ENCODE results near the gene INPP5J. TPM values are rescaled to one million over a fixed set of nuclear protein-coding genes. Genes with fewer than 3 reads are reported as not detected.
A peak's percentile ranks its signal among the peaks of the same experiment; 100 is the strongest.

The INPP5J gene
- total RNA-seq, 2 donors from 2014 or later = 0.29 to 0.37 TPM

GRCh38 chr22:31082606-31083376, 40.0 kb upstream of the INPP5J start:
- Mint-ChIP-seq H3K27me3 (ENCODE audit: low read depth) (no peaks in the 10 kb centered on the region), H3K27ac (no peak overlapping the region), H3K4me3 (peak overlapping the region; percentile 89 to 96), H3K9me3 (no peaks in the 10 kb centered on the region), H3K4me1 (ENCODE audit: low read depth) (peaks cover 33% of the 10 kb centered on the region), H3K36me3 (ENCODE audit: insufficient read depth in 2 of 2) (no peaks in the 10 kb centered on the region)
- ATAC-seq (replicated peaks in 1 of 2) (peak in 1 of 2 donors; percentile 10), DNase-seq (peak; percentile 68 to 81)

- Mint-ChIP-seq H3K36me3 (ENCODE audit: insufficient read depth in 2 of 2) (no peaks in the 10 kb centered on the region), H3K9me3 (no peaks in the 10 kb centered on the region), H3K27ac (no peak overlapping the region)
Measured at GRCh38 chr22:31083377-31083768, 39.4 kb upstream of the INPP5J start.

GRCh38 chr22:31083923-31084810, 38.6 kb upstream of the INPP5J start:
- Mint-ChIP-seq H3K4me1 (ENCODE audit: low read depth) (peaks cover 33% of the 10 kb centered on the region), H3K9me3 (no peaks in the 10 kb centered on the region), H3K4me3 (peak overlapping the region; percentile 89 to 96), H3K27ac (peak overlapping the region; percentile 71), H3K27me3 (ENCODE audit: low read depth) (no peaks in the 10 kb centered on the region), H3K36me3 (ENCODE audit: insufficient read depth in 2 of 2) (no peaks in the 10 kb centered on the region)
- DNase-seq = peak in 1 of 2 donors; percentile 23
- peak in 1 of 2 donors; percentile 12 for ATAC-seq (replicated peaks in 1 of 2)

More at GRCh38 chr22:31083377-31083768, 39.4 kb upstream of the INPP5J start:
- Mint-ChIP-seq H3K27me3 (ENCODE audit: low read depth) (no peaks in the 10 kb centered on the region), H3K4me3 (peak overlapping the region; percentile 89 to 96), H3K4me1 (ENCODE audit: low read depth) (peaks cover 33% of the 10 kb centered on the region)
- DNase-seq (no peak), ATAC-seq (replicated peaks in 1 of 2) (no peak)

GRCh38 chr22:31084811-31085492, 37.8 kb upstream of the INPP5J start:
- H3K36me3 Mint-ChIP-seq (ENCODE audit: insufficient read depth in 2 of 2) = no peaks in the 10 kb centered on the region
- ATAC-seq (replicated peaks in 1 of 2) = peak; percentile 85
- no peaks in the 10 kb centered on the region for H3K27me3 Mint-ChIP-seq (ENCODE audit: low read depth)
- DNase-seq = peak; percentile 92 to 93
- peak overlapping the region; percentile 89 to 96 for H3K4me3 Mint-ChIP-seq
- H3K27ac Mint-ChIP-seq = peak overlapping the region; percentile 86
- no peaks in the 10 kb centered on the region for H3K9me3 Mint-ChIP-seq
- peaks cover 33% of the 10 kb centered on the region for H3K4me1 Mint-ChIP-seq (ENCODE audit: low read depth)

- peak overlapping the region; percentile 86 for H3K27ac Mint-ChIP-seq
- peaks cover 33% of the 10 kb centered on the region for H3K4me1 Mint-ChIP-seq (ENCODE audit: low read depth)
- no peak for ATAC-seq (replicated peaks in 1 of 2)
- no peaks in the 10 kb centered on the region for H3K36me3 Mint-ChIP-seq (ENCODE audit: insufficient read depth in 2 of 2)
- DNase-seq = no peak
- peak overlapping the region; percentile 89 to 96 for H3K4me3 Mint-ChIP-seq
- no peaks in the 10 kb centered on the region for H3K9me3 Mint-ChIP-seq
- no peaks in the 10 kb centered on the region for H3K27me3 Mint-ChIP-seq (ENCODE audit: low read depth)
Measured at GRCh38 chr22:31085493-31085824, 37.3 kb upstream of the INPP5J start.

- Mint-ChIP-seq H3K9me3 (no peaks in the 10 kb centered on the region), H3K27ac (no peak overlapping the region), H3K36me3 (ENCODE audit: insufficient read depth in 2 of 2) (no peaks in the 10 kb centered on the region), H3K4me3 (peak overlapping the region in 1 of 2 donors; percentile 89), H3K27me3 (ENCODE audit: low read depth) (no peaks in the 10 kb centered on the region), H3K4me1 (ENCODE audit: low read depth) (peaks cover 33% of the 10 kb centered on the region)
- no peak for DNase-seq
- ATAC-seq (replicated peaks in 1 of 2) = no peak
Measured at GRCh38 chr22:31085928-31086327, 36.8 kb upstream of the INPP5J start.

- ATAC-seq (replicated peaks in 1 of 2) (no peak), DNase-seq (no peak)
- Mint-ChIP-seq H3K27me3 (ENCODE audit: low read depth) (no peaks in the 10 kb centered on the region), H3K36me3 (ENCODE audit: insufficient read depth in 2 of 2) (no peaks in the 10 kb centered on the region), H3K9me3 (no peaks in the 10 kb centered on the region), H3K4me1 (ENCODE audit: low read depth) (peaks cover 27% of the 10 kb centered on the region), H3K27ac (no peak overlapping the region), H3K4me3 (no peak overlapping the region)
Measured at GRCh38 chr22:31086703-31087330, 35.9 kb upstream of the INPP5J start.

GRCh38 chr22:31087744-31088215, 35.0 kb upstream of the INPP5J start:
- ATAC-seq (replicated peaks in 1 of 2) (no peak), DNase-seq (no peak)
- no peak overlapping the region for H3K4me3 Mint-ChIP-seq
- peaks cover 18% of the 10 kb centered on the region for H3K4me1 Mint-ChIP-seq (ENCODE audit: low read depth)
- no peaks in the 10 kb centered on the region for H3K27me3 Mint-ChIP-seq (ENCODE audit: low read depth)
- H3K27ac Mint-ChIP-seq = no peak overlapping the region
- no peaks in the 10 kb centered on the region for H3K36me3 Mint-ChIP-seq (ENCODE audit: insufficient read depth in 2 of 2)
- no peaks in the 10 kb centered on the region for H3K9me3 Mint-ChIP-seq

GRCh38 chr22:31088233-31088986, 34.4 kb upstream of the INPP5J start:
- Mint-ChIP-seq H3K4me3 (no peak overlapping the region), H3K27me3 (ENCODE audit: low read depth) (no peaks in the 10 kb centered on the region), H3K4me1 (ENCODE audit: low read depth) (peaks cover 11% of the 10 kb centered on the region), H3K36me3 (ENCODE audit: insufficient read depth in 2 of 2) (no peaks in the 10 kb centered on the region), H3K9me3 (no peaks in the 10 kb centered on the region), H3K27ac (no peak overlapping the region)
- DNase-seq = no peak
- no peak for ATAC-seq (replicated peaks in 1 of 2)

- Mint-ChIP-seq H3K4me3 (no peak overlapping the region), H3K27me3 (ENCODE audit: low read depth) (no peaks in the 10 kb centered on the region), H3K36me3 (ENCODE audit: insufficient read depth in 2 of 2) (no peaks in the 10 kb centered on the region), H3K27ac (no peak overlapping the region), H3K4me1 (ENCODE audit: low read depth) (peaks cover 1% of the 10 kb centered on the region), H3K9me3 (no peaks in the 10 kb centered on the region)
- no peak for ATAC-seq (replicated peaks in 1 of 2)
- DNase-seq = peak; percentile 29 to 43
Measured at GRCh38 chr22:31089160-31090100, 33.3 kb upstream of the INPP5J start.
